Measurements from ENCODE around the gene ABCC5.

The ABCC5 gene

GRCh38 chr3:183962807-183963206 is 54.9 kb downstream of the ABCC5 start:
- TF ChIP-seq SIN3A (IDR thresholded peaks at IDR 0.05; ENCODE audit: borderline replicate concordance, insufficient read depth, low read length), result no peak
- no peak for TF ChIP-seq REST (IDR thresholded peaks at IDR 0.05; ENCODE audit: insufficient read depth in 1 of 2, low read depth in 2 of 2, low read length in 2 of 2)
- no peak for TF ChIP-seq TAF1 (IDR thresholded peaks at IDR 0.05; ENCODE audit: borderline replicate concordance, insufficient read depth, low read length)
- no peak for TF ChIP-seq POLR2AphosphoS5 (IDR thresholded peaks at IDR 0.05; ENCODE audit: low read depth, low read length)
- no peak for TF ChIP-seq FOXP2 (optimal IDR thresholded peaks at IDR 0.05; ENCODE audit: borderline replicate concordance, extremely low read depth, extremely low read length, insufficient read depth)

- TF ChIP-seq POLR2AphosphoS5 (IDR thresholded peaks at IDR 0.05; ENCODE audit: low read depth, low read length), result no peak
- TF ChIP-seq REST (IDR thresholded peaks at IDR 0.05; ENCODE audit: insufficient read depth in 1 of 2, low read depth in 2 of 2, low read length in 2 of 2), result no peak
- no peak for TF ChIP-seq SIN3A (IDR thresholded peaks at IDR 0.05; ENCODE audit: borderline replicate concordance, insufficient read depth, low read length)
- no peak for TF ChIP-seq TAF1 (IDR thresholded peaks at IDR 0.05; ENCODE audit: borderline replicate concordance, insufficient read depth, low read length)
- no peak for TF ChIP-seq FOXP2 (optimal IDR thresholded peaks at IDR 0.05; ENCODE audit: borderline replicate concordance, extremely low read depth, extremely low read length, insufficient read depth)
Measured at GRCh38 chr3:183959214-183959613, 58.5 kb downstream of the ABCC5 start.

- no peak for TF ChIP-seq REST (IDR thresholded peaks at IDR 0.05; ENCODE audit: insufficient read depth in 1 of 2, low read depth in 2 of 2, low read length in 2 of 2)
- no peak for TF ChIP-seq POLR2AphosphoS5 (IDR thresholded peaks at IDR 0.05; ENCODE audit: low read depth, low read length)
- no peak for TF ChIP-seq TAF1 (IDR thresholded peaks at IDR 0.05; ENCODE audit: borderline replicate concordance, insufficient read depth, low read length)
- TF ChIP-seq FOXP2 (optimal IDR thresholded peaks at IDR 0.05; ENCODE audit: borderline replicate concordance, extremely low read depth, extremely low read length, insufficient read depth), result no peak
- no peak for TF ChIP-seq SIN3A (IDR thresholded peaks at IDR 0.05; ENCODE audit: borderline replicate concordance, insufficient read depth, low read length)
Measured at GRCh38 chr3:183958775-183959174, 58.9 kb downstream of the ABCC5 start.

- TF ChIP-seq TAF1 (IDR thresholded peaks at IDR 0.05; ENCODE audit: borderline replicate concordance, insufficient read depth, low read length), result no peak
- no peak for TF ChIP-seq SIN3A (IDR thresholded peaks at IDR 0.05; ENCODE audit: borderline replicate concordance, insufficient read depth, low read length)
- no peak for TF ChIP-seq FOXP2 (optimal IDR thresholded peaks at IDR 0.05; ENCODE audit: borderline replicate concordance, extremely low read depth, extremely low read length, insufficient read depth)
- no peak for TF ChIP-seq REST (IDR thresholded peaks at IDR 0.05; ENCODE audit: insufficient read depth in 1 of 2, low read depth in 2 of 2, low read length in 2 of 2)
- TF ChIP-seq POLR2AphosphoS5 (IDR thresholded peaks at IDR 0.05; ENCODE audit: low read depth, low read length), result no peak
Measured at GRCh38 chr3:183958226-183958625, 59.5 kb downstream of the ABCC5 start.

GRCh38 chr3:183954875-183955274 is 62.8 kb downstream of the ABCC5 start:
- no peak for TF ChIP-seq REST (IDR thresholded peaks at IDR 0.05; ENCODE audit: insufficient read depth in 1 of 2, low read depth in 2 of 2, low read length in 2 of 2)
- TF ChIP-seq SIN3A (IDR thresholded peaks at IDR 0.05; ENCODE audit: borderline replicate concordance, insufficient read depth, low read length), result no peak
- no peak for TF ChIP-seq POLR2AphosphoS5 (IDR thresholded peaks at IDR 0.05; ENCODE audit: low read depth, low read length)
- no peak for TF ChIP-seq TAF1 (IDR thresholded peaks at IDR 0.05; ENCODE audit: borderline replicate concordance, insufficient read depth, low read length)
- no peak for TF ChIP-seq FOXP2 (optimal IDR thresholded peaks at IDR 0.05; ENCODE audit: borderline replicate concordance, extremely low read depth, extremely low read length, insufficient read depth)

All from PFSK-1 (cell line).